Measurements from ENCODE around the gene PCA3. TPM values are rescaled to one million over a fixed set of nuclear protein-coding genes. Genes with fewer than 3 reads are reported as not detected.

PCA3 gene
- total and polyA plus RNA-seq, 10 of the 15 experiments (the other 5 are each of a cell fraction or from before 2014, with no cell fraction given) = 0.05 TPM; not detected in 9

DNA sequence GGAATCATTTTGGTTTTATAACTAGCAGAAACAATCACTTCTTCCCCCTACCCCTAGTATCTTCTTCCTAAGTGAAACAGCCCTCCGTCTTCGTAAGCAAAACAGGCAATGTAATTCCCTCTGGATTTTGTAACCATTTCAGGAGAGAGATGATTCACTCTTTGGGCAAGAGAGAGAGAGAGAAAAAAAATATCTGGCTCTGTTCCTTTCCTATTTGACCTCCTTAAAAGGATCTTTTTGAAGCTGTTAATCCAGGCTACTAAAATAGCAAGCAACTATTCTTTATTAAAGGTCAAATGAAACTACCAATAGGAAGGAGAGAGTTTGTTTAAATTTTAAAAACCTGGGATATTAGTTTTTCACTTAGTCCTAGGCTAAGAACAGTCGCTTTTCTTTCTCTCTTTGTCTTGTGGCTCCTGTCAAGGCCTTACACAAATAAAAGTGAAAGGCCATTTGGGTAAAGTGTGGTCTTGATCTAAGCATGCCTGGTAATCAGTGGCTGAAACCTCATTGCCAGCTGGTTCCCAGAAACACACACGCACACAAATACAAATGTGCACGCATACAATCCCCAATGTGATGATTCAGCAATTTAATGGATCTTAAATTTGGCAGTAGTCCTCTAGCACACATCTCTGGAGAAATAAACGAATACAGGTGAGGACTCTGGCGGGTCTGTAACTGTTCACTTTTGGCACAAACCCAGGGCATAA is 71.5 kb downstream of the PCA3 start:
- no peak for TF ChIP-seq ZNF207 (IDR thresholded peaks at IDR 0.05; ENCODE audit: borderline replicate concordance)
- no peaks in the 10 kb centered on the region for H4K20me1 ChIP-seq (ENCODE audit: control insufficient read depth, insufficient read depth)
- H2AFZ ChIP-seq (ENCODE audit: control insufficient read depth, low read depth, low read length) = no peak overlapping the region
- no peaks in the 10 kb centered on the region for H3K4me1 ChIP-seq (ENCODE audit: control insufficient read depth, insufficient read depth, low read length)
- 25% methylated on average over 7 of the region's 7 CpGs for WGBS (ENCODE audit: insufficient coverage, insufficient replicate concordance, low lambda C conversion rate, missing lambda C conversion rate)
- ChIA-PET RAD21 (ENCODE audit: unreplicated experiment) (no interaction called here), SMC1A (ENCODE audit: uncharacterized antibody, unreplicated experiment) (no interaction called here), CTCF (no interaction called here), POLR2A (no interaction called here)
- in situ Hi-C loops (cut with MboI) = no loop called here
- intact Hi-C loops (cut with micrococcal nuclease; ENCODE audit: unreplicated experiment) = no loop called here
- no peak overlapping the region for H3K27ac ChIP-seq (ENCODE audit: control insufficient read depth, insufficient read depth)
- FAIRE-seq (no peak), DNase-seq (ENCODE audit: low read depth, low spot score) (no peak), ATAC-seq (no peak)
- no peaks in the 10 kb centered on the region for H3K9me3 ChIP-seq (replicated peaks; ENCODE audit: control insufficient read depth, insufficient read depth, low read length)
- H3K27me3 ChIP-seq (replicated peaks in 1 of 2; ENCODE audit: control insufficient read depth in 2 of 2, insufficient read depth in 2 of 2, low read length in 1 of 2) = no peaks in the 10 kb centered on the region
- no TSS peak for BruUV-seq (replicated peaks)
- no peaks in the 10 kb centered on the region for H3K79me2 ChIP-seq (ENCODE audit: control insufficient read depth, insufficient read depth, low read length)
- no peak overlapping the region for H3K4me3 ChIP-seq
- H3K9ac ChIP-seq (ENCODE audit: control insufficient read depth, insufficient read depth, low read length) = no peak overlapping the region
- no peaks in the 10 kb centered on the region for H3K36me3 ChIP-seq (ENCODE audit: control insufficient read depth in 2 of 2, insufficient read depth in 2 of 2, low read length in 1 of 2)
- no peak overlapping the region for H3K4me2 ChIP-seq (ENCODE audit: control insufficient read depth, insufficient read depth)

Small RNA genes within 50 kb of the gene (small RNA-seq; reads per million reads assigned to genes)
- gene AL359314.1 = not detected

Other genes starting within 250 kb of the PCA3 start
- gene PRUNE2, start 141.7 kb downstream of the PCA3 start, total RNA-seq (2014; rRNA removed) = 0.11 and 0.16 TPM in 2 replicates
- 0.28 and 0.45 TPM in 2 replicates for gene PRUNE2, start 141.7 kb downstream of the PCA3 start, total RNA-seq (2014; rRNA removed; fragmentation: Illumina TruSeq; extraction: Trizol)
- 0.23 and 0.61 TPM in 2 replicates for gene PRUNE2, start 141.7 kb downstream of the PCA3 start, total RNA-seq (2021)
- gene PRUNE2, start 141.7 kb downstream of the PCA3 start, polyA plus RNA-seq (2011; rRNA removed) = 0.07 and 0.10 TPM in 2 replicates
- gene PRUNE2, start 141.7 kb downstream of the PCA3 start, polyA plus RNA-seq (2014; fragmentation: Illumina TruSeq; extraction: Trizol) = 0.26 and 1.7 TPM in 2 replicates
- gene PRUNE2, start 141.7 kb downstream of the PCA3 start, polyA plus RNA-seq (2014; fragmentation: Nextera tagmentation; extraction: Ambion mirVana) = under 1 TPM; 0.24 to 0.38 TPM
- gene PRUNE2, start 141.7 kb downstream of the PCA3 start, polyA plus RNA-seq (2014; rRNA removed) = 0.19 and 0.23 TPM in 2 replicates
- under 1 TPM; 0.59 to 0.63 TPM for gene PRUNE2, start 141.7 kb downstream of the PCA3 start, polyA plus RNA-seq (2016; fragmentation: Nextera tagmentation; extraction: Ambion mirVana)

All from GM12878 (cell line).